HG03025 (cell line): ENCODE measurements around the gene ST6GALNAC2.
"Not testable (repeated sequence)": the region's sequence is repeated elsewhere in the genome, so short reads cannot be mapped to it uniquely, and the experiment has no call there.

Experiments
- ATAC-seq: cut with Tn5 transposase; IDR thresholded peaks from one replicate; pipeline ENCODE4 v1.9.1; 2021; ENCODE audit warnings: mild to moderate bottlenecking, moderate library complexity; ENCODE audit not compliant: unreplicated experiment, low FRiP score

Gene ST6GALNAC2

DNA sequence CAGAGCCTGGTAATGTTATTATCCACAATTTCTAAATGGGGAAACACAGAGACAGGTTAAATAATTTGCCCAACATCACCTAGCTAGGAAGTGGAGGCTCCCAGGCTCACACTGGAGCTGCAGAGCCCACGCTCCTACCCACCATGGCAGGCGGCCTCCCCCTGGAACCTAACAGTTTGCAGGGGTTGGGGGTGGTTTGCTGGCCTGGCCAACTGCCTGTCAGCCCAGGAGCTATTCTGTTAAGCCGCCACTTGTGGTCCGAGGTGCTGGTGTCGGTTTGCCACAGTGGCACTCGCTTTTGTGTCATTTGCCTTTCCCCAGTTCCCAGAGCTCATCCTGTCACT is 42.2 kb downstream of the ST6GALNAC2 start:
- ATAC-seq: no peak

DNA sequence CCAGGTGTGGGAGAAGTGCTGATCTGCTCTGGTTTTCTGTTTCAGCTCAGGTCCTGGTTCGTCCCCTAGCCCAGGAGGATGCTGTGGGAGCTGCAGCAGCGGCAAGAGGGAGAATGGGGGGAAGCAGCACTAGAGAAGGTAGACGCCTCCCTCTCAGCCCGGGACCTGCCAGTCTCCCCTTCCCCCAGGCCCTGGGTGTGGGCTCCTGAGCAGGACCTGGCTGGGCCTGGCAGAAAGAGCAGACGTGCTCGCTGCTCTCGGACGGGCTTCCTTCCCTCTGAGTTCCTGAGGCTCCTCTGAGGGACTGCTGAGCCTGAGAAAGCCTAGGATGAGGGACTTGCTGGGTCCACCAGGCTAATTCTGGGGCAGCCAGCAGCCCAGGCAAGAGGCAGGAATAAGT is 42.7 kb downstream of the ST6GALNAC2 start:
- ATAC-seq: no peak

DNA sequence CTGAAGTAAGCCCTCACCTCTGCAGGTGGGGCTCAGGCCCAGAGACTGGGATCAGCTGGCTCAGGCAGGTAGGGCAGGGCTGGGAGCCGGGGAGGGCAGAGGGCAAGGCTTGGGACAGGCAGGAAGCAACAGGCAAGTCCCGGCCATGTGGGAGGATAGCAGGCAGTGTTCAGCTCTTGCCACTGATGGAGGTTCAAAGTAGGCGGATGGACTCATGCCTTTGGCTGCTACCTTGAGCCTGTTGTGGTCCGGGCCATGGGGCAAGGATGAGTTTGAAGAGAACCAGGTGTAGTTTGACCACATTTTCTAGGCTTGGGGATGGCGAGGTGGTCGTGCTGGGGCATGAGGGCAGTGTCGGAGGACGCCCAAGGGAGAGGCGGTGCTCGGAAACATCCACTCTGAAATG is 43.1 kb downstream of the ST6GALNAC2 start:
- ATAC-seq: no peak

DNA sequence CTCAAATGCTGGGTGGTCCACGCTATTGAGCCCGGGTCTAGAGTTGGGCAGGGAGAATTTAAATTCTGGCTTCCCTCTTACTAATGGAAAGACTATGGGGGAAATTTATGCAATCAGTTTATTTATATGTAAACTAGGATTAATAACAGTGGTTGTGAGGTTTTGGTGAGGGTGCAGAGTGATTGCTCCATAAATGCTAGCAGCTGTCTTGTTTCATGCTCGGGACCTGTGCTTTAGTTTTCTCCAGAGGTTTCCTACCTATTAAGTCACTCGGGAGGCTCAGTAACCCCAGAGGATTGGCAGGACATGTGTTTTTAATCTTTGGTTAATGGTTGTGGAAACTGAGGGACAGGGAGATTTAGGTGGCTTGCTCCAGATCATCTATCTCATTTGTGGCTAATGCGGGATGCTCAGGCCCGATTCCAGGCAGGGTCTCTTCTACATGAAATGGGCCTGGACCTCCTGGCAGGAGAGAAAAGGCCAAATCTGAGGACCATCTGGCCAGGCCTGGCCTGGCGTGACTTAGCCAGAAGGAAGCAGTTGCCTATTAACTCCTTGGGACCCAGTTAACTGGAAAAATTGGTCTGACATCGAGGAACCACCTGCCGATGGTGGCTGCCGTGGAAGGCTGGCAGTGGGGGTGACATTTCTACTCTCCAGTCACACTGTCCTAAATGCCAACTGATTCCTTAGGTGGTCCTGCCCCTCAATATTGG is 43.8 kb downstream of the ST6GALNAC2 start:
- no peak for ATAC-seq

DNA sequence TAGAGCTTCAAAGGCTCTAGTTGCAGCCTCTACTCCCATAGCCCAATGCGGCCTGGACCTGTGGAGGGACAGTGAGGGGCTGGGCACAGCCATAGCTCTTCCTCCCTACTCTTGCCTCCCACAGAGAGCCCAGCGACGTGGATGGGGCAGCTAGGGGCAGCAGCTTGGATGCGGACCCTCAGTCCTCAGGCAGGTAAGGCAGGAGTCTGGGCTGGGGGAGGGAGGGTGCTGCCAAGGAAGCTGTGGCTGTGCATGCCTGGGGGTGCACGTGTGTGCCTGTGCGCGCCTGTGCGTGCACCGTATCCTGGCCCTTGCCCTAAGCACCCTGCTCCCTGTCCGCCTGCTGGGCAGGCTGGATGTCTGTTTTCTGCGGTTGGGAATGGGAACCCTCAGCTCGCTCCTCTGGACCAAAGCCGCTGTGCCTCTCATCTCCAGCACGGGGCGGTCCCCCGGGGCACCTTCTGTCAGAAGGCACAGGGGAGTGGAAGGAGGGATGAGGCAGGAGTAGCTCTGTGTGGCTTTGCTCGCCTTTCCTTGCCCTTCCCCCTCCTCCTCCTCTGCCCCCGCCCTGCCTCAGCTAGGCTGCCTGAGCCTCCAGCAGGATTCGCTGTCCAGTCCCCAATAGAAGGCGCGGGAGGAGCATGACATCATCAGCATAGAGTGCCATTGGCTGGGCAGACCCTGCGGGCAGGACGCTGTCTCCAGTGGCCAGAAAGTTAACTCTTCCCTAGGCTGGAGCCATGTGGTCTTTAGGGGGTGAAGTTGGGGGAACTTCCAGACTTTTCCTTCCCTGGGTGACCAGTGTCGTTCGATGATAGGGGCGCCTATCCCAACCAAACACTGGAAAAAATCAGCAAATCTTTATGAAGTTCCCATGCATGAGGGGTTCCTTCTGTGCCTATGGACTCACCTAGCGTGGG is 45.0 kb downstream of the ST6GALNAC2 start:
- ATAC-seq: no peak

- ATAC-seq: no peak
These were observed 45.9 kb downstream of the ST6GALNAC2 start, which contains the start of gene PRCD for GRCh38 chr17:76539631-76540271. Gene PRCD, plus strand, starts transcription at chr17:76540044. Its CDS starts 98 bp downstream, at chr17:76540142.

DNA sequence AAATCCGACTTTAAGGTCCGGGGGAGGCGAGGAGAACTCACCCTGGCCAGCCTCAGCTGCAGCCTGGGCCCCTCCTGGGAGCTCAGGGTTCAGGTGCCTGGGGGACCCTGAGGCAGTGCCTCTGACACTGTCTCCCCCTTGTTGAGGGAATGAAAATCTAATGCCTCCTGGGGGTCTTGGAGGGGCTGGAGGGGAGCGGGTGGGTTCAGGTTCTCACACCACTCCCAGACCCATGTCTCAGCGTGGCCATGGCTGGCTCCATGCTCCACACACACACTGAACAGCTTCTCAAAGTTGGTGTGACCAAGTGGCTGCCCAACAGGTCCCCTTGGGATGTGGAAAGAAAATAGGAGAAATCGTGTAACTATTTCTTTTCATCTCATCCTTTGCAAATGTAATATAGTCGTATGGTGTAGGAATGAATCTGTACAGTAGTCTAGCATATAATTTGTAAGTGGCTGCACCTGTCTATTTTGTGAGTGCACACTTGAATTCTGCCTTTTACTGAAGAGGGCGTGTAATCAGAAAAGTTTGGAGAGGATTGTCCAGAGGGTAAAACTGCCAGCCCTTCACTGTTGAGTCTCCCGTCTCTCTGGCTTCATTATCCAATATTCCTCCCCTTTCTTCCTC is 46.6 kb downstream of the ST6GALNAC2 start:
- ATAC-seq: no peak

GRCh38 chr17:76538281-76538931 is 47.3 kb downstream of the ST6GALNAC2 start:
- no peak for ATAC-seq

- no peak for ATAC-seq
These were observed 47.9 kb downstream of the ST6GALNAC2 start, which contains the start of gene CYGB for GRCh38 chr17:76537578-76538280. Gene CYGB, minus strand, starts transcription at chr17:76537709. Its CDS starts 167 bp downstream, at chr17:76537542.

GRCh38 chr17:76537288-76537577 is 48.4 kb downstream of the ST6GALNAC2 start:
- ATAC-seq: no peak

GRCh38 chr17:76536511-76537287 is 49.0 kb downstream of the ST6GALNAC2 start:
- no peak for ATAC-seq

- no peak for ATAC-seq
These were observed 49.7 kb downstream of the ST6GALNAC2 start for GRCh38 chr17:76535788-76536510.

- no peak for ATAC-seq
These were observed 50.6 kb downstream of the ST6GALNAC2 start for GRCh38 chr17:76534831-76535732.

DNA sequence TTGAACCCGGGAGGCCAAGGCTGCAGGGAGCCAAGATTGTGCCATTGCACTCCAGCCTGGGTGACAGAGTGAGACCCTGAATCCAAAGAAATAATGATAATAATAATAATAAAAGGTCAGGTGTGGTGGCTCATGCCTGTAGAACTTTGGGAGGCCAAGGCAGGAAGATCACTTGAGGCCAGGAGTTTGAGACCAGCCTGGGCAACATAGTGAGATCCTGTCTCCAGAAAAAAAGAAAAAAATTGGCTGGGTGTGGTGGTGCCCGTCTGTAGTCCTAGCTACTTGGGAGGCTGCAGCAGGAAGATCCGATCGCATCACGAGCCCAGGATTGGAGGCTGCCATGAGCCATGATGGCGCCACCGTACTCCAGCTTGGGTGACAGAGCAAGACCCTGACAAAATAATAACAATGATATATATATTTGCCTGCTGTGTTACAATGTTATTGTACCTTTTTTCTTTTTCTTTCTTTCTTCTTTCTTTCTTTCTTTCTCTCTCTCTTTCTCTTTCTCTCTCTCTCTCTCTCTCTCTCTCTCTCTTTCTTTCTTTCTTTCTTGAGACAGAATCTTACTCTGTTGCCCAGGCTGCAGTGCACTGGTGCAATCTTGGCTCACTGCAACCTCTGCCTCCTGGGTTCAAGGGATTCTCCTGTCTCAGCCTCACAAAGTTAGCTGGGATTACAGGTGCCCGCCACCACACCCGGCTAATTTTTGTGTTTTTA is 51.9 kb downstream of the ST6GALNAC2 start:
- ATAC-seq: not testable (repeated sequence)

- ATAC-seq: no peak
These were observed 53.5 kb downstream of the ST6GALNAC2 start for GRCh38 chr17:76532072-76532651.

DNA sequence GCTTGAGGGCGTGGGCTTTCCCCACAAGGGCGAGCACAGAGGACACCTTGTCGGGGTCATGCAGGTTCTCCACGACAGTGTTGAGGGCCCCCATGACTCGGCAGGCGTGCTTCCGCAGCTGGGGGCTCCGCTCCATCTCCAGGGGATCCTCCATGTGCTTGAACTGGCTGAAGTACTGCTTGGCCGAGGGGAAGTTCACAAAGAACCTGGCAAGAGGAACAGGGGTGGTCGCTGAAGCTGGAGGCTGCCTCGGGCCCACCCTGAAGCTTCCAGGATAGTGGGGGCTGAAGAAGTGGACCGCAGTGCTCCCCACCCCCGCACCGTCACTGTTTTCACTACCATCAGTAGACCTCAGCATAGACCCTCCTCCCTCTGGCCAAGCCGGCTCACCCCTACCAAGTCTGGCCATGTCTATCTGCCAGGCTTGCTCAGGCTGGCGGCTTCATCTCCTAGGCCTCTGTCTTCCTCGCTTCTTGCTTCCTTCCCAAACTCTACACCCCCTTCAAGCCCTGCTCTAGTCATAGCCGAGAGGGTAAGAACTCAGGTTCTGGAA is 54.1 kb downstream of the ST6GALNAC2 start:
- ATAC-seq: no peak
